NCI-H345 (cell line): ENCODE data around the gene ISOC1.

Experiments
- DNase-seq: peaks from one replicate; lab custom pipeline; 2025; lab: John Stamatoyannopoulos, UW

The ISOC1 gene

GRCh38 chr5:129094924-129095899, 663 bp downstream of the ISOC1 start:
- peak; percentile 24 for DNase-seq

- no peak for DNase-seq
Observed at GRCh38 chr5:129096382-129096991, 1.9 kb downstream of the ISOC1 start.

- DNase-seq: no peak
Observed at GRCh38 chr5:129097498-129098296, 3.1 kb downstream of the ISOC1 start.

- DNase-seq: no peak
Observed at GRCh38 chr5:129098488-129099183, 4.1 kb downstream of the ISOC1 start.

GRCh38 chr5:129099184-129099569, 4.6 kb downstream of the ISOC1 start:
- no peak for DNase-seq

GRCh38 chr5:129101794-129102193, 7.2 kb downstream of the ISOC1 start:
- DNase-seq: no peak

- no peak for DNase-seq
Observed at GRCh38 chr5:129103397-129103796, 8.8 kb downstream of the ISOC1 start.

GRCh38 chr5:129104915-129105455, 10.4 kb downstream of the ISOC1 start:
- DNase-seq: no peak

GRCh38 chr5:129107637-129108036, 13.1 kb downstream of the ISOC1 start:
- DNase-seq: no peak

GRCh38 chr5:129110742-129111141, 16.2 kb downstream of the ISOC1 start:
- DNase-seq: no peak

GRCh38 chr5:129111351-129111750, 16.8 kb downstream of the ISOC1 start:
- DNase-seq: no peak

- no peak for DNase-seq
Observed at GRCh38 chr5:129112295-129112694, 17.7 kb downstream of the ISOC1 start.

GRCh38 chr5:129113867-129114266, 19.3 kb downstream of the ISOC1 start:
- no peak for DNase-seq

GRCh38 chr5:129114539-129115193, 20.1 kb downstream of the ISOC1 start:
- DNase-seq: no peak

GRCh38 chr5:129115680-129116079, 21.1 kb downstream of the ISOC1 start:
- no peak for DNase-seq

GRCh38 chr5:129116797-129117196, 22.2 kb downstream of the ISOC1 start:
- no peak for DNase-seq

GRCh38 chr5:129118405-129118804, 23.9 kb downstream of the ISOC1 start:
- DNase-seq: no peak

GRCh38 chr5:129118826-129119225, 24.3 kb downstream of the ISOC1 start:
- no peak for DNase-seq

- DNase-seq: no peak
Observed at GRCh38 chr5:129120158-129120581, 25.6 kb downstream of the ISOC1 start.

- DNase-seq: no peak
Observed at GRCh38 chr5:129122560-129122959, 28.0 kb downstream of the ISOC1 start.

- no peak for DNase-seq
Observed at GRCh38 chr5:129124608-129125007, 30.1 kb downstream of the ISOC1 start.
